ENCODE measurements around the gene SAE1. TPM values are rescaled to one million over a fixed set of nuclear protein-coding genes. Genes with fewer than 3 reads are reported as not detected.
"Not testable (repeated sequence)": the region's sequence is repeated elsewhere in the genome, so short reads cannot be mapped to it uniquely, and the experiment has no call there.

SAE1 gene
- total RNA-seq, 1 donor from 2014 or later = 140 TPM

DNA sequence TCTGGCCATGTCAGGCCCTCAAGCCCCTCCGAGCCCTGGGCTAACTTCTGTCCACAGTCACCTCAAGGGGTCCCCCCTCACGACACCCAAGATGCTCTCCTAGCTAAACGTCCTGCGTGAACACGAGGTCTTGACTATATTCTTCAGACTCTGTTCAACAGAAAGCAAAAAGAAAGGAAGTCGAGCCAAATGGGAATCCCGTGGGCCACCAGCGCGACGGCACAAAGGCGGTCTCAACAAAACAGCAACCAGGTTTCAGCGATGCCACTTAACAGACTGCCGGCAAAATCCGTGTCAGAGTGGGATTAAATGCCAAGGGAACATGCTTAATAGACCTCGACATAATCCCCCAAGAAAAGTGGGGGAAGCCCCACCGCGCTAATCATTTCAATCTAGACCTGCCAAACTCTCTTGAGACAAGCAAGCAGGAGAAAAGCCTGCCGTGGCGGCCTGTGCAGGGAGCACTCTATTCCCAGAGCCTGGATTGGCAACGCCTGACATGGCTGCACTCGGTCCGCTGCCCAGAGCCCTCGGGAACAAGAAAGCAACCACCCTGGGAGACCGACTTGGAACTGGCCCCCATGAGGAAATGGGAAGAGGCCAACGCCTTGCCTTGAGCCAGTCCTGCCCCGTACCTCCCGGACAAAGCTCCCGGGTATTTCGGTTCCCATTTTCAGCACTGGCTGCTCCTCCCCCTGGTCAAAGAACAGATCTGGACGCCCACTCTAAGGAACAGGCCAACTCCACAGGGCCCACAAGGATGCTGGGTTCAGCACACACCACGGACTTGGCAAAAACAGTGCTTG is 33.0 kb upstream of the SAE1 start:
- TF ChIP-seq, protein P1, sequence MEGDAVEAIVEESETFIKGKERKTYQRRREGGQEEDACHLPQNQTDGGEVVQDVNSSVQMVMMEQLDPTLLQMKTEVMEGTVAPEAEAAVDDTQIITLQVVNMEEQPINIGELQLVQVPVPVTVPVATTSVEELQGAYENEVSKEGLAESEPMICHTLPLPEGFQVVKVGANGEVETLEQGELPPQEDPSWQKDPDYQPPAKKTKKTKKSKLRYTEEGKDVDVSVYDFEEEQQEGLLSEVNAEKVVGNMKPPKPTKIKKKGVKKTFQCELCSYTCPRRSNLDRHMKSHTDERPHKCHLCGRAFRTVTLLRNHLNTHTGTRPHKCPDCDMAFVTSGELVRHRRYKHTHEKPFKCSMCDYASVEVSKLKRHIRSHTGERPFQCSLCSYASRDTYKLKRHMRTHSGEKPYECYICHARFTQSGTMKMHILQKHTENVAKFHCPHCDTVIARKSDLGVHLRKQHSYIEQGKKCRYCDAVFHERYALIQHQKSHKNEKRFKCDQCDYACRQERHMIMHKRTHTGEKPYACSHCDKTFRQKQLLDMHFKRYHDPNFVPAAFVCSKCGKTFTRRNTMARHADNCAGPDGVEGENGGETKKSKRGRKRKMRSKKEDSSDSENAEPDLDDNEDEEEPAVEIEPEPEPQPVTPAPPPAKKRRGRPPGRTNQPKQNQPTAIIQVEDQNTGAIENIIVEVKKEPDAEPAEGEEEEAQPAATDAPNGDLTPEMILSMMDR (conservative IDR thresholded peaks at IDR 0.05; ENCODE audit: low read depth, low read length) = no peak
- no peak for DNase-seq (ENCODE audit: low read depth)
- H3K4me3 ChIP-seq (ENCODE audit: low read depth, low read length) = no peak overlapping the region

- H3K4me3 ChIP-seq (ENCODE audit: low read depth, low read length) = no peak overlapping the region
- TF ChIP-seq, protein P1 (conservative IDR thresholded peaks at IDR 0.05; ENCODE audit: low read depth, low read length) = no peak
- DNase-seq (ENCODE audit: low read depth) = no peak
Observed at GRCh38 chr19:47098608-47099007, 32.0 kb upstream of the SAE1 start.

DNA sequence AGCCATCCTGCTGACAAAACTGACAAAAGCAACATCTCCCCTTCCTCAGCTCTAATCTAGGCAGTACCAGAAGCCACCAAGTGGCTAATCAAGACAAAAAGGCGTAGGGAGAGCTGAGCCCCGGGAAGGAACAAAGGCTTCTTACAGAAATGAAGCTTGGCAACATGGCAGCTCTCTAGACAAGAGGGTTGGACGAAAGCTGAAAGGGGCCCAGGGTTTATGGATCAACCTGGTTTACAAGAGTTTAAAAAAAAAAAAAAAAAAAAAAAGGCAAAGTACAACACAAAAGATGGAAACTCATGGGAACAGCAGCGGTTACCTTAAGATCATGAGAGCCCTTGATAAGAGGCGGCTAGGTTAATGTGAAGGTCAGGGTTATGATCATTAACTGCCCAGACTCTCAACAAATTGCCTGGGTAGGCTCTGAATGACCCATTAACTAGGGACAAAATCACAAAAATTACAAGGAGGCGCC is 31.0 kb upstream of the SAE1 start:
- no peak overlapping the region for H3K4me3 ChIP-seq (ENCODE audit: low read depth, low read length)
- DNase-seq (ENCODE audit: low read depth) = no peak
- TF ChIP-seq, protein P1 (conservative IDR thresholded peaks at IDR 0.05; ENCODE audit: low read depth, low read length) = no peak

DNA sequence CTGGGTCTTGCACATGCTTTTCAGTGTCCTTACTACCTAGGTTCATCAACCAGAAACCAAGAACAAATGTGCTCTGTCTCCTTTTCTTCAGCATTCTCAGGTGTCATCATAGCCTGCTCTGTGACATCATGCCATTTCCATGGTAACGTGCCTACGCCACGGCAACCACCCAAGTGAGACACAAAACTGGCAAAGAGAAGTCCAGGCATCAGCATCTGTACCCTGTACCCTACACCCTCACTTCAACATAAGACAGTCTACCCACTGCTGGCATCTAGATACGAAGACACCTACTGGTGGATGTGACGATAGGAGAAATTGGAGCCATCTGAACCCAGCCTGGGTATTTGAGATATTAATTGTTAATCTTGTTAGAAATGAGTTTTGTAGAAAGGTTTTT is 30.3 kb upstream of the SAE1 start:
- TF ChIP-seq, protein P1 (conservative IDR thresholded peaks at IDR 0.05; ENCODE audit: low read depth, low read length) = no peak
- H3K4me3 ChIP-seq (ENCODE audit: low read depth, low read length) = no peak overlapping the region

GRCh38 chr19:47101116-47101515 is 29.5 kb upstream of the SAE1 start:
- not testable (repeated sequence) for H3K4me3 ChIP-seq (ENCODE audit: low read depth, low read length); DNase-seq (ENCODE audit: low read depth)

More for the DNA sequence above, 30.3 kb upstream of the SAE1 start:
- DNase-seq (ENCODE audit: low read depth) = no peak

DNA sequence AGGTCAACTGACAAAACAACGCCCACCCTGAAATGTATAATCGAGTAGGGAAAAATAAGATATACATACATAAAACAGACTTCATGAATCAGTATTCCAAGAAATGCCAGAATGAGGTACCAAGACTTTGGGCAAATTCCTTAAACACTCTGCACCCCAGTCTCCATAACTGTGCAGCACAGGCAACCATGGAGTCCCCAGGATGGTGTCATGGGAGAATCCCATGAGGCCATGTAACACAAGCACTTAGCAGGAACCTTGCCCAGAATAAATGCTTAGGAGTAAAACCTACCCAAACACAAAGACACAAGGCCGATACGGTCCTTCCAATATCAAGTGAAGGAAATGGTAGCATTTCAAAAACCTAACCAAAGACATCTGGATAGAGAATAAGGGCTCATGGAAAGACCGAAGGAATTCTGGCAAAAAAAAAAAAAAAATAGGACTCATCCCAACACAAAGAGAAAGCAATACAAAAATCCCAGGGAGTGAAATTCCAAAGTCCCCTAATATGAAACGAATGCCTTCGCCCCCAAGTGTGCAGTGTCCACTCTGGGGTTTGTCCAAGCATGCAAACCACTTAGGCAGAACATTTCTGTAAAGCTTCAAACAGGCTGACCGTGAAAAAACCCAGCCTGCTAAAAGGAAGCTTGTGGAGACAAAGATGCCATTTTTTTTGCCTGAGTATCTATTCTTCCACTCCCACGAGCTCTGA is 28.1 kb upstream of the SAE1 start:
- no peak overlapping the region for H3K4me3 ChIP-seq (ENCODE audit: low read depth, low read length)
- DNase-seq (ENCODE audit: low read depth) = no peak
- TF ChIP-seq, protein P1 (conservative IDR thresholded peaks at IDR 0.05; ENCODE audit: low read depth, low read length) = no peak

DNA sequence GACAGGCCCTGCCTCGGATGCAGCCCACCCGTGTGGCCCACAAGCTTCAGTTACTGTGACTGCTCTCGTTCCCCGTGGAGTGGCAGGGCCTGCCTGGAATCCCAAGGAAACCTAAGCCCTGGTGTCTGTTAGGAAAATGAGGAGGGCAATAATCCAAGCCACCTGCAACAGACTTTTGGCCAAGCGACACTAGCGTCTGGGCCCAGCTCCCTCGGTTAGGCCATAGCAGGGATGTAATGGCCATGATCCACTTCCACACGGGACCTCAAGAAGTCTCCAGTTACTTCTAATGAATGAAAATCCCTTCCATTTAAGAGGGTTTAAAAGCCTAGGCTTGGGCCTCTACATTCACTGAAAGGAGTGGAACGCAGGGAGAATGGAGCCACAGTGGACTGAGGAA is 26.0 kb upstream of the SAE1 start:
- no peak for DNase-seq (ENCODE audit: low read depth)
- TF ChIP-seq, protein P1 (conservative IDR thresholded peaks at IDR 0.05; ENCODE audit: low read depth, low read length) = no peak

More for the DNA sequence above, 26.0 kb upstream of the SAE1 start:
- no peak overlapping the region for H3K4me3 ChIP-seq (ENCODE audit: low read depth, low read length)
